ENCODE results near the gene CREBL2. TPM values are rescaled to one million over a fixed set of nuclear protein-coding genes. Genes with fewer than 3 reads are reported as not detected.

The CREBL2 gene
- total RNA-seq, 1 experiment from 2014 or later: 18.3 TPM

DNA sequence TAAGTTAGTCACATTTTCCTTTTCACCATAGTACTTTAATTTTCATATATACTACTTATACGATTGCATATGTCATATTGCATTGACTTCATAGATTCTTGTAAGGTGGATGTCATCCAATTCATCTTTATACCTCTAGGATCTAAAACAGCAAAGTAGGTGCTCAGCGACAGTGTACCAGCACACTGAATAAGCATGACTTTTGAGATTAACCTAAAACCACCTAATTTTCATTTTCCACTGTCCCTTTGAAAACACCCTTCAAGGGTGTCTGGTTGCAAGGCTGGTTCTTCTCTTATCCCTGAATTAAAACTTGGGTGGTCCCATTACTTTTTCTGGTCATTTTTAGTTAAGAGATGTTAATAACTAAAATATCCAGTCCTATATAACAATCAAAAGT, 79.9 kb downstream of the CREBL2 start:
- Mint-ChIP-seq H3K9me3 (no peaks in the 10 kb centered on the region), H3K27me3 (ENCODE audit: low read depth) (no peaks in the 10 kb centered on the region), H3K27ac (no peak overlapping the region), H3K36me3 (ENCODE audit: insufficient read depth in 1 of 3, low read depth in 3 of 3) (peaks cover 0 to 4% (median 0%) of the 10 kb centered on the region in 3 experiments; a peak in 1 of 7 replicates), H3K4me3 (no peak overlapping the region), H3K4me1 (peaks cover 15 to 16% of the 10 kb centered on the region in 2 experiments)
- Histone ChIP-seq H2BK5ac (ENCODE audit: insufficient read length, low read length) (no peak overlapping the region), H4K91ac (ENCODE audit: insufficient read length, low read depth, low read length) (no peak overlapping the region), H3K27ac (ENCODE audit: insufficient read length, low read depth, low read length) (no peak overlapping the region), H3K23me2 (ENCODE audit: insufficient read length, low read depth, low read length, poor library complexity, severe bottlenecking) (peaks cover 4% of the 10 kb centered on the region), H3K14ac (ENCODE audit: insufficient read depth, low read length) (no peak overlapping the region), H3K27me3 (ENCODE audit: insufficient read depth, low read length) (no peaks in the 10 kb centered on the region), H3K79me1 (ENCODE audit: insufficient read depth, low read depth, low read length, poor library complexity, severe bottlenecking) (no peaks in the 10 kb centered on the region), H2BK20ac (ENCODE audit: low read depth, low read length, poor library complexity, severe bottlenecking) (no peak overlapping the region), H3K23ac (ENCODE audit: insufficient read length, low read depth, low read length) (no peak overlapping the region), H2AK5ac (ENCODE audit: insufficient read length, low read length) (no peak overlapping the region), H3T11ph (ENCODE audit: low read length) (no peak overlapping the region), H4K5ac (ENCODE audit: insufficient read length, low read depth, low read length) (no peak overlapping the region), H4K20me1 (ENCODE audit: control insufficient read depth, insufficient read depth, insufficient read length) (no peaks in the 10 kb centered on the region), H3K56ac (ENCODE audit: insufficient read length, low read depth, low read length) (no peak overlapping the region), H4K8ac (replicated peaks; ENCODE audit: insufficient read length, low read depth, low read length) (no peak overlapping the region), H2BK120ac (ENCODE audit: low read depth, low read length, poor library complexity, severe bottlenecking) (no peak overlapping the region), H3K4ac (ENCODE audit: low read depth, low read length) (no peak overlapping the region), H2AFZ (ENCODE audit: low read length) (no peak overlapping the region), H3K79me2 (ENCODE audit: insufficient read depth, low read length) (no peaks in the 10 kb centered on the region), H2BK15ac (ENCODE audit: low read depth, low read length) (no peak overlapping the region), H3K9me3 (ENCODE audit: control insufficient read depth, low read depth, low read length) (no peaks in the 10 kb centered on the region), H3K4me1 (ENCODE audit: insufficient read depth, low read length) (no peaks in the 10 kb centered on the region), H3K18ac (ENCODE audit: insufficient read length, low read depth, low read length) (no peak overlapping the region), H3K9ac (ENCODE audit: extremely low read depth, insufficient read length, low read length) (no peak overlapping the region), H2BK12ac (ENCODE audit: insufficient read length, low read depth, low read length) (no peak overlapping the region), H3K4me2 (ENCODE audit: insufficient read depth, insufficient read length, low read length) (no peak overlapping the region)
- TF ChIP-seq, protein P1, sequence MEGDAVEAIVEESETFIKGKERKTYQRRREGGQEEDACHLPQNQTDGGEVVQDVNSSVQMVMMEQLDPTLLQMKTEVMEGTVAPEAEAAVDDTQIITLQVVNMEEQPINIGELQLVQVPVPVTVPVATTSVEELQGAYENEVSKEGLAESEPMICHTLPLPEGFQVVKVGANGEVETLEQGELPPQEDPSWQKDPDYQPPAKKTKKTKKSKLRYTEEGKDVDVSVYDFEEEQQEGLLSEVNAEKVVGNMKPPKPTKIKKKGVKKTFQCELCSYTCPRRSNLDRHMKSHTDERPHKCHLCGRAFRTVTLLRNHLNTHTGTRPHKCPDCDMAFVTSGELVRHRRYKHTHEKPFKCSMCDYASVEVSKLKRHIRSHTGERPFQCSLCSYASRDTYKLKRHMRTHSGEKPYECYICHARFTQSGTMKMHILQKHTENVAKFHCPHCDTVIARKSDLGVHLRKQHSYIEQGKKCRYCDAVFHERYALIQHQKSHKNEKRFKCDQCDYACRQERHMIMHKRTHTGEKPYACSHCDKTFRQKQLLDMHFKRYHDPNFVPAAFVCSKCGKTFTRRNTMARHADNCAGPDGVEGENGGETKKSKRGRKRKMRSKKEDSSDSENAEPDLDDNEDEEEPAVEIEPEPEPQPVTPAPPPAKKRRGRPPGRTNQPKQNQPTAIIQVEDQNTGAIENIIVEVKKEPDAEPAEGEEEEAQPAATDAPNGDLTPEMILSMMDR (conservative IDR thresholded peaks at IDR 0.05): no peak
- WGBS (ENCODE audit: extremely low coverage, insufficient read length, low lambda C conversion rate): 100% methylated on average over 1 of the region's 2 CpGs
- no peak for DNase-seq
